Bronchial epithelial cell (primary cell): ENCODE results near the gene PTF1A. TPM values are rescaled to one million over a fixed set of nuclear protein-coding genes. Genes with fewer than 3 reads are reported as not detected.
A peak's percentile ranks its signal among the peaks of the same experiment; 100 is the strongest.

Experiments used
- DNase-seq: peaks from one replicate; pipeline ENCODE4 v3.0.0-alpha.2; 2010; ENCODE audit warnings: low read depth
- FAIRE-seq: peaks from 2 replicates; lab custom pipeline; 2011; peaks lifted over from hg19 to GRCh38; lab: Jason Lieb, UNC
- H3K27me3 ChIP-seq: 2 replicates; pipeline ENCODE4 v1.5.1; 2011; ENCODE audit warnings: low read length; ENCODE audit not compliant: control insufficient read depth, insufficient read depth
- H3K36me3 ChIP-seq: 2 replicates; pipeline ENCODE4 v1.5.1; 2011; ENCODE audit warnings: low read length; ENCODE audit not compliant: control insufficient read depth, insufficient read depth
- H3K4me3 ChIP-seq: 2 replicates; pipeline ENCODE4 v1.5.1; 2011; ENCODE audit warnings: mild to moderate bottlenecking, low read depth, low read length, control low read depth
- CTCF ChIP-seq: IDR thresholded peaks from 2 replicates; pipeline ENCODE4 v1.5.1; 2011; ENCODE audit warnings: mild to moderate bottlenecking, moderate library complexity, low read length, control low read depth, inconsistent platforms; ENCODE audit not compliant: insufficient read depth, severe bottlenecking
- total RNA-seq: library from RNA; depleted of rRNA; stranded (reverse); fragments of >200 nt; gene quantifications from 2 replicates; pipeline ENCODE4 v1.2.1, GENCODE V29; 2014

PTF1A gene
- total RNA-seq, 1 donor from 2014 or later, result not detected

- FAIRE-seq (no peak), DNase-seq (no peak)
- H3K27me3 ChIP-seq, result peaks cover 21% of the 10 kb centered on the region
- no peak for TF ChIP-seq CTCF
- no peaks in the 10 kb centered on the region for H3K36me3 ChIP-seq
- no peak overlapping the region for H3K4me3 ChIP-seq
Observed at GRCh38 chr10:23203369-23204325, 11.5 kb downstream of the PTF1A start.

GRCh38 chr10:23204773-23205172, 12.7 kb downstream of the PTF1A start:
- Histone ChIP-seq H3K36me3 (no peaks in the 10 kb centered on the region), H3K4me3 (no peak overlapping the region), H3K27me3 (peaks cover 15% of the 10 kb centered on the region)
- DNase-seq (no peak), FAIRE-seq (no peak)
- TF ChIP-seq CTCF, result no peak

DNA sequence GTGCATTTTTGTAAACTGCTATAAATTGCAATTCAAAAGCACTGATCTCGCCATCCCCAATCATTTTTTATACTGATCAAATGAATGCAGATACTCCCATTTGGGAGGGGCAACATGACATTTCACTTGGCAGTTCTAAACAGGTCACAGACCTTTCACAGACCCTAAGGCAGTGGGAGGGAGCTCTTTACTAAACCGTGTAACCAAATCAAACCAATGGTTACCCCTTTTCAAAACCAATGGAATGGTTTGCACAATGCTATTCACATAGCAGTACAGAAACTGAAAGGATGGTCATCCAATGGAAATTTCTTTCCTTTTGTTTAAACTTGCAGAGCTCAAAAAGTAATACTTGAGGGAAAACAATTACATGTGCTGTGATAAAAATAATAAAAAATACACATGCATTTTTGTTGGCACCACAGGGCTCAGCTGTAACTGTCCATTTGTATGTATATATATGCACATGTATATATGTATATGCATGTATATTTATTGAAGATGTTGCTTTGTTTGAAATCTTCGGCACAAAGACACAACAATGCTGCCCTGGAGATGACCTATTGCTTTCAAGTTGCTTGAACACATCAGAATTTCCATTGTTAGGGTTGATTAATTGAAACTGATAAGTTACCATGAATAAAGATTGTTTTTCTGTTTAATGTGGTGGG, 14.0 kb downstream of the PTF1A start:
- H3K4me3 ChIP-seq, result no peak overlapping the region
- no peak for TF ChIP-seq CTCF
- FAIRE-seq (no peak), DNase-seq (no peak)
- no peaks in the 10 kb centered on the region for H3K36me3 ChIP-seq
- H3K27me3 ChIP-seq, result peaks cover 8% of the 10 kb centered on the region

DNA sequence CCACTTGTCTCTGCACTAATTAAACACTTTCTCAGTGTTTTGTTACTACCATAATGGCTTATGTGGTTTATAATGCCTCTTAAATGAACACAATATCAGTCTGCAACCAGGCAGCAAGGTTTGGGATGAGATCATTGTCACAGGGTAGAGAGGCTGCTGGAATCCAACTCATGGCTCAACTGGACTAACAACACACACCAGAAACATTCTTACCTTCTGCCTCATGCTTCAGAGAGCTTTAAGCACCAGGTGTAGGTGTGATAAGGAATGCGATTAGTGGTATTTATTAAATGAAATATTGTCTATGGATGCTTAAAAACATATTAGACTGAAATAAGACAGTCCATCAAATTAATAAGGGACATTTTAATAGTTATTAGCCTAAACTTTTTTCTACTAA, 25.4 kb downstream of the PTF1A start:
- Histone ChIP-seq H3K4me3 (no peak overlapping the region), H3K27me3 (no peaks in the 10 kb centered on the region), H3K36me3 (no peaks in the 10 kb centered on the region)
- TF ChIP-seq CTCF, result no peak
- peak; percentile 3 for DNase-seq
- no peak for FAIRE-seq

DNA sequence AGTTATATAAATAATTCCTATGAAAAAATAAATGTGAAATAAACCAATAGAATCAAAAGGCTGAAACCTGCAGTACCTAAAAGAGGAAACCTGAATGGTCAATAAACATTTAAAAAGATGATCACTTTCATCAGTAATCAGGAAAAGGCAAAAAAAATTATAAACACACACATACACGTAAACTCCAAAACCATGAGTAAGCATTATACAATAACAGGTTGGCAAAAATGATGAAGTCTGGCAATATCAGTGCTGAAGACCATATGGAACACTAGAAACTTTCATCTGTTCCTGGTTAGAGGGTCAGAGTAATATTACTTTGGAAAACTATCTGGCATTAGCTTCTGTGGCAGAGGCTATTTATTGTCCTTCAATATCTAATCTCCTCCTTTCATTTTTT, 38.5 kb downstream of the PTF1A start:
- Histone ChIP-seq H3K4me3 (no peak overlapping the region), H3K36me3 (no peaks in the 10 kb centered on the region), H3K27me3 (no peaks in the 10 kb centered on the region)
- DNase-seq (no peak), FAIRE-seq (no peak)
- TF ChIP-seq CTCF, result no peak
